IMR-90 (cell line): ENCODE measurements around the gene EP300. TPM values are rescaled to one million over a fixed set of nuclear protein-coding genes. Genes with fewer than 3 reads are reported as not detected.

Source experiments
- ATAC-seq: fragments of 200-7000 bp; cut with Tn5 transposase; 2 replicates; pipeline ENCODE4 v1.9.1; 2020; ENCODE audit warnings: low read depth, mild to moderate bottlenecking, moderate library complexity
- BruUV-seq: library from RNA; stranded (reverse); fragments of 400-500 nt; replicated peaks from 2 replicates; lab custom pipeline; 2021; lab: Mats Ljungman, UMichigan
- CTCF ChIA-PET: fragments of 300-600 bp; formaldehyde crosslinking; extraction: SDS; loops from one replicate; lab custom pipeline; 2021; ENCODE audit warnings: antibody characterized with exemption; lab: Yijun Ruan, JAX
- POLR2A ChIA-PET: fragments of 300-600 bp; sonication (Branson Sonifier 250); formaldehyde crosslinking; loops from one replicate; lab custom pipeline; 2022; ENCODE audit warnings: antibody characterized with exemption; ENCODE audit not compliant: unreplicated experiment; lab: Charles Lee
- DNase-seq: peaks from one replicate; pipeline ENCODE4 v3.0.0; 2013
- H2AFZ ChIP-seq: replicated peaks from 2 replicates; pipeline ENCODE3; 2013; ENCODE audit warnings: low read length, mild to moderate bottlenecking; ENCODE audit not compliant: poor library complexity
- H2AK5ac ChIP-seq: 2 replicates; pipeline ENCODE4 v1.6.1; 2013; ENCODE audit warnings: low read depth, low read length, inconsistent platforms
- H2AK9ac ChIP-seq: replicated peaks from 2 replicates; pipeline ENCODE3; 2013; ENCODE audit warnings: mild to moderate bottlenecking, low read depth, low read length, moderate library complexity; ENCODE audit not compliant: poor library complexity
- H2BK120ac ChIP-seq: 2 replicates; pipeline ENCODE4 v1.6.1; 2013; ENCODE audit warnings: low read depth, low read length, inconsistent platforms
- H2BK15ac ChIP-seq: 3 replicates; pipeline ENCODE4 v1.6.1; 2013; ENCODE audit warnings: low read depth, low read length, inconsistent platforms
- H2BK20ac ChIP-seq: 2 replicates; pipeline ENCODE4 v1.6.1; 2013; ENCODE audit warnings: low read depth, mild to moderate bottlenecking, inconsistent platforms, low read length, moderate library complexity
- H2BK5ac ChIP-seq: 2 replicates; pipeline ENCODE4 v1.6.1; 2013; ENCODE audit warnings: mild to moderate bottlenecking, low read depth, low read length, inconsistent platforms; ENCODE audit not compliant: poor library complexity, severe bottlenecking
- H3K14ac ChIP-seq: replicated peaks from 2 replicates; pipeline ENCODE4 v1.6.1; 2013; ENCODE audit warnings: low read depth, low read length, inconsistent platforms
- H3K18ac ChIP-seq: 2 replicates; pipeline ENCODE4 v1.6.1; 2013; ENCODE audit warnings: low read depth, low read length, control low read depth
- H3K23ac ChIP-seq: 2 replicates; pipeline ENCODE4 v1.6.1; 2013; ENCODE audit warnings: low read depth, low read length, inconsistent platforms
- H3K27ac ChIP-seq: 2 replicates; pipeline ENCODE4 v1.5.1; 2013; ENCODE audit warnings: mild to moderate bottlenecking, control low read depth, low read length; ENCODE audit not compliant: insufficient read depth
- H3K27me3 ChIP-seq: 2 replicates; pipeline ENCODE4 v1.6.1; 2013; ENCODE audit warnings: low read length; ENCODE audit not compliant: control insufficient read depth, insufficient read depth
- H3K36me3 ChIP-seq: 2 replicates; pipeline ENCODE4 v1.6.1; 2013; ENCODE audit warnings: low read length, mixed read lengths; ENCODE audit not compliant: control insufficient read depth, insufficient read depth
- H3K4ac ChIP-seq: 2 replicates; pipeline ENCODE4 v1.6.1; 2013; ENCODE audit warnings: low read depth, low read length, inconsistent platforms
- H3K4me1 ChIP-seq: 2 replicates; pipeline ENCODE4 v1.6.1; 2013; ENCODE audit warnings: low read length, mixed read lengths; ENCODE audit not compliant: control insufficient read depth, insufficient read depth
- H3K4me2 ChIP-seq: 2 replicates; pipeline ENCODE4 v1.6.1; 2013; ENCODE audit warnings: low read depth, mild to moderate bottlenecking, control low read depth, low read length, moderate library complexity
- H3K4me3 ChIP-seq: 2 replicates; pipeline ENCODE4 v1.5.1; 2013; ENCODE audit warnings: low read depth, mild to moderate bottlenecking, control low read depth, low read length, moderate library complexity; ENCODE audit not compliant: insufficient read depth
- H3K56ac ChIP-seq: 2 replicates; pipeline ENCODE4 v1.6.1; 2013; ENCODE audit warnings: low read length, inconsistent platforms; ENCODE audit not compliant: insufficient read depth; ENCODE audit errors: extremely low read depth
- H3K79me1 ChIP-seq, 2 experiments: 2 replicates each; pipeline ENCODE4 v1.6.1; 2013; ENCODE audit warnings: low read length in 2 of 2, inconsistent platforms in 1 of 2, low read depth in 1 of 2
- H3K9ac ChIP-seq: 2 replicates; pipeline ENCODE4 v1.6.1; 2013; ENCODE audit warnings: low read depth, low read length, control low read depth
- H3K9me1 ChIP-seq: 2 replicates; pipeline ENCODE4 v1.6.1; 2013; ENCODE audit warnings: low read length, inconsistent platforms; ENCODE audit not compliant: insufficient read depth
- H3K9me3 ChIP-seq: 2 replicates; pipeline ENCODE4 v1.6.1; 2013; ENCODE audit warnings: low read length; ENCODE audit not compliant: control insufficient read depth, insufficient read depth
- H4K20me1 ChIP-seq: 2 replicates; pipeline ENCODE4 v1.6.1; 2013; ENCODE audit warnings: low read length, inconsistent platforms; ENCODE audit not compliant: insufficient read depth
- H4K5ac ChIP-seq: 2 replicates; pipeline ENCODE4 v1.6.1; 2013; ENCODE audit warnings: mild to moderate bottlenecking, low read depth, low read length, control low read depth
- H4K8ac ChIP-seq, 2 experiments: 2 replicates each; pipeline ENCODE4 v1.6.1; 2013; ENCODE audit warnings: low read depth in 2 of 2, low read length in 2 of 2, control low read depth in 1 of 2, inconsistent platforms in 1 of 2
- H4K91ac ChIP-seq: 2 replicates; pipeline ENCODE4 v1.6.1; 2013; ENCODE audit warnings: low read depth, low read length, inconsistent platforms; ENCODE audit not compliant: insufficient read depth
- BHLHE40 ChIP-seq: fragments of 150-350 bp; IDR thresholded peaks from 2 replicates; pipeline ENCODE4 v1.6.1; 2016; ENCODE audit warnings: mild to moderate bottlenecking, low read depth, low read length
- CEBPB ChIP-seq: IDR thresholded peaks from 2 replicates; pipeline ENCODE4 v1.6.1; 2012; ENCODE audit warnings: low read depth, low read length, improper control_type of control experiment
- CHD1 ChIP-seq: IDR thresholded peaks from 2 replicates; pipeline ENCODE4 v1.6.1; 2012; ENCODE audit warnings: low read depth, low read length, improper control_type of control experiment
- CTCF ChIP-seq: conservative IDR thresholded peaks from 2 replicates; pipeline ENCODE4 v1.5.1; 2012; ENCODE audit warnings: mild to moderate bottlenecking, low read depth, low read length, improper control_type of control experiment
- ELK1 ChIP-seq: fragments of 150-350 bp; IDR thresholded peaks from 2 replicates; pipeline ENCODE4 v1.6.1; 2016; ENCODE audit warnings: low read depth, mild to moderate bottlenecking, low read length, moderate library complexity, borderline replicate concordance
- FOS ChIP-seq: fragments of 150-350 bp; IDR thresholded peaks from 2 replicates; pipeline ENCODE4 v1.6.1; 2016; ENCODE audit warnings: low read depth, low read length
- MAFK ChIP-seq: IDR thresholded peaks from 2 replicates; pipeline ENCODE4 v1.6.1; 2012; ENCODE audit warnings: low read depth, low read length, improper control_type of control experiment
- MAZ ChIP-seq: IDR thresholded peaks from 2 replicates; pipeline ENCODE4 v1.6.1; 2012; ENCODE audit warnings: low read depth, mild to moderate bottlenecking, low read length, improper control_type of control experiment, moderate library complexity, borderline replicate concordance
- MXI1 ChIP-seq: IDR thresholded peaks from 2 replicates; pipeline ENCODE4 v1.6.1; 2012; ENCODE audit warnings: low read depth, mild to moderate bottlenecking, low read length, moderate library complexity, borderline replicate concordance
- NFE2L2 ChIP-seq: fragments of 150-350 bp; IDR thresholded peaks from 2 replicates; pipeline ENCODE4 v1.6.1; 2016; ENCODE audit warnings: low read depth, mild to moderate bottlenecking, low read length
- POLR2A ChIP-seq: IDR thresholded peaks from 2 replicates; pipeline ENCODE4 v1.6.1; 2012; ENCODE audit warnings: mild to moderate bottlenecking, low read depth, low read length
- RAD21 ChIP-seq: IDR thresholded peaks from 2 replicates; pipeline ENCODE4 v1.6.1; 2012; ENCODE audit warnings: low read length, improper control_type of control experiment
- RCOR1 ChIP-seq: IDR thresholded peaks from 2 replicates; pipeline ENCODE4 v1.6.1; 2012; ENCODE audit warnings: mild to moderate bottlenecking, low read length, improper control_type of control experiment; ENCODE audit not compliant: insufficient replicate concordance
- RFX5 ChIP-seq: IDR thresholded peaks from 2 replicates; pipeline ENCODE4 v1.8.0; 2012; ENCODE audit warnings: low read depth, mild to moderate bottlenecking, low read length, moderate library complexity
- SMC3 ChIP-seq: fragments of 150-350 bp; IDR thresholded peaks from 2 replicates; pipeline ENCODE4 v1.6.1; 2016; ENCODE audit warnings: low read depth, mild to moderate bottlenecking, antibody characterized with exemption, low read length, moderate library complexity
- WGBS, 2 experiments: methylation state at CpG; one replicate each; pipeline versions ENCODE4 v1.1.5 to v1.1.7; 2013; ENCODE audit warnings: missing lambda C conversion rate in 2 of 2; ENCODE audit not compliant: insufficient read length in 1 of 2; ENCODE audit errors: extremely low coverage in 2 of 2; 5-methylcytosine and 5-hydroxymethylcytosine counted together
- dilution Hi-C: fragments of 300-500 bp; cut with HindIII; formaldehyde crosslinking; loops from one replicate; pipeline ENCODE4 v1.14.3; 2018; ENCODE audit warnings: low sequenced_read_pairs; ENCODE audit not compliant: unreplicated experiment
- in situ Hi-C: fragments of 300-500 bp; cut with MboI; formaldehyde crosslinking; loops from 3 replicates; pipeline ENCODE4 v1.14.3; 2019; ENCODE audit warnings: low sequenced_read_pairs, inconsistent platforms, mixed read lengths
- intact Hi-C: fragments of 100-400 bp; cut with micrococcal nuclease; formaldehyde crosslinking; loops from 2 replicates; pipeline ENCODE4 v1.10.0; 2022
- polyA plus RNA-seq, 3 experiments: library from polyadenylated mRNA; depleted of rRNA; stranded (reverse); fragments of >200 nt; gene quantifications; 2 replicates each; pipeline ENCODE4 v1.2.3, GENCODE V29; 2012; ENCODE audit warnings: low replicate concordance in 1 of 3
- total RNA-seq: library from RNA; depleted of rRNA; stranded (reverse); fragments of >200 nt; gene quantifications from 2 replicates; pipeline ENCODE4 v1.2.3, GENCODE V29; 2012
- TF ChIP-seq, protein P1 (sequence below): fragments of 150-350 bp; IDR thresholded peaks from 2 replicates; pipeline ENCODE4 v1.6.1; 2017; ENCODE audit warnings: mild to moderate bottlenecking, antibody characterized with exemption, low read length, low read depth

Gene EP300
- total and polyA plus RNA-seq, 2 of the 4 experiments (the other 2 are of a cell fraction) = 23.3 to 27.4 TPM

GRCh38 chr22:41204066-41204465 is 111.7 kb downstream of the EP300 start:
- Histone ChIP-seq H3K14ac (no peak overlapping the region), H3K27ac (no peak overlapping the region), H2AK5ac (no peak overlapping the region), H2AFZ (no peak overlapping the region), H3K9me1 (no peaks in the 10 kb centered on the region), H3K4me2 (no peak overlapping the region), H3K79me1 (peaks cover 9 to 27% of the 10 kb centered on the region in 2 experiments; a peak in 3 of 4 replicates), H2BK20ac (no peak overlapping the region), H4K91ac (no peak overlapping the region), H3K9me3 (no peaks in the 10 kb centered on the region), H2AK9ac (no peak overlapping the region), H3K23ac (no peak overlapping the region), H3K18ac (no peak overlapping the region), H3K4me3 (no peak overlapping the region), H3K27me3 (no peaks in the 10 kb centered on the region; the same call in 1 of the 2 replicates), H3K9ac (no peak overlapping the region), H2BK5ac (no peak overlapping the region), H4K5ac (no peak overlapping the region), H3K4ac (no peak overlapping the region), H3K4me1 (no peaks in the 10 kb centered on the region; the same call in 1 of the 2 replicates), H3K36me3 (no peaks in the 10 kb centered on the region), H2BK120ac (no peak overlapping the region), H3K56ac (no peak overlapping the region), H4K20me1 (no peaks in the 10 kb centered on the region), H2BK15ac (no peak overlapping the region), H4K8ac (no peak overlapping the region)
- no TSS peak for BruUV-seq
- WGBS, 2 experiments = 85% methylated on average over 2 of the region's 6 CpGs; no CpG with 5 or more reads in 1 of the 2 experiments
- dilution Hi-C loops (no loop called here), intact Hi-C loops (no loop called here), in situ Hi-C loops (no loop called here)
- TF ChIP-seq SMC3 (no peak), RFX5 (no peak), MAFK (no peak), MAZ (no peak), CHD1 (no peak), MXI1 (no peak), CTCF (no peak), FOS (no peak), POLR2A (no peak), ELK1 (no peak), BHLHE40 (no peak), RAD21 (no peak), NFE2L2 (no peak), RCOR1 (no peak), CEBPB (no peak)
- TF ChIP-seq, protein P1, sequence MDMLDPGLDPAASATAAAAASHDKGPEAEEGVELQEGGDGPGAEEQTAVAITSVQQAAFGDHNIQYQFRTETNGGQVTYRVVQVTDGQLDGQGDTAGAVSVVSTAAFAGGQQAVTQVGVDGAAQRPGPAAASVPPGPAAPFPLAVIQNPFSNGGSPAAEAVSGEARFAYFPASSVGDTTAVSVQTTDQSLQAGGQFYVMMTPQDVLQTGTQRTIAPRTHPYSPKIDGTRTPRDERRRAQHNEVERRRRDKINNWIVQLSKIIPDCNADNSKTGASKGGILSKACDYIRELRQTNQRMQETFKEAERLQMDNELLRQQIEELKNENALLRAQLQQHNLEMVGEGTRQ = no peak
- ATAC-seq (no peak), DNase-seq (no peak)
- POLR2A ChIA-PET = no interaction called here
- CTCF ChIA-PET = no interaction called here
